Measurements from ENCODE around the gene ANK3.

GRCh38 chr10:60395711-60396110, 6.0 kb upstream of the ANK3 start:
- TF ChIP-seq POLR2A (IDR thresholded peaks at IDR 0.05) (no peak), EP300 (IDR thresholded peaks at IDR 0.05) (no peak), CTCF (IDR thresholded peaks at IDR 0.05) (no peak), POLR2AphosphoS5 (IDR thresholded peaks at IDR 0.05) (no peak)
